ENCODE measurements around the gene SMG7.

Gene SMG7

DNA sequence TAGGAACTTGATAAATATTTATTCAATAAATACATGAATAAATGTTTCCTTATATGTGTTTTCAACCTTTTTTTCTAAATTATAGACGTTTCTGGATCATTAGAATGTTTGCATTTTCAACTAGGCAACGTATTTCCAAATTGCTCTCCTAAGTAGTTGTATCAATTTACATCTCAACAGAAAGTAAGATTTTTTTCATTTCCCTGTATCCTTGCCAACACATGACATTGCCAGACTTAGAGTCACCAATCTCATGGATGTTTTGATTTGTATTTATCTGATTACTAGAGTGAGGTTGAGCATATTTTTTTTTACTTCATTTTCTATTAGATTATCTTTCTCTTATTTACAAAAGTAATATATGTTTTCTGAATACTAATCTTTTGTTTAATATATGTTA lies 22.2 kb upstream of the SMG7 start:
- Histone ChIP-seq H3K4me1 (ENCODE audit: insufficient read depth, low read length) (no peaks in the 10 kb centered on the region), H3K9me3 (ENCODE audit: control insufficient read depth, insufficient read depth, low read length) (no peaks in the 10 kb centered on the region), H3K9ac (ENCODE audit: low read depth, low read length) (no peak overlapping the region), H3K36me3 (ENCODE audit: insufficient read depth, low read length) (no peaks in the 10 kb centered on the region)

DNA sequence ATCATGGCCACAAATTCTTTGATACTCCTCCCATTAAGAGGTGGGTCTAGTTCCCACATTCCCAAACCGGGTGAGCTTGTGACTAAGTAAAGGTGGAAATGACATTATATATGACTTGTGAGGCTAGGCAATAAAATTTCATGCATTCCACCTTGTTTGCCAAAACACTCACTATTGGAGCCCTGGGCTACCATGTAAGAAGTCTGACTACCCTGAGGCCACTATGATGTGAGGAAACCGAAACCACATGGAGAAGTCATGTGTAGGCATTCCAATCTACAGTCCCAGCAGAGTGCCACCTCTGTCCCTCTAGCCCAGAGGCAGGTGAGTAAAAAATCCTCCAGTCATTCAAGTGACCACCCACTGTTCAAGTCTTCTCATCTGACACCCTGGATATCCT lies 17.9 kb upstream of the SMG7 start:
- Histone ChIP-seq H3K4me1 (ENCODE audit: insufficient read depth, low read length) (no peaks in the 10 kb centered on the region), H3K9ac (ENCODE audit: low read depth, low read length) (no peak overlapping the region), H3K9me3 (ENCODE audit: control insufficient read depth, insufficient read depth, low read length) (no peaks in the 10 kb centered on the region), H3K36me3 (ENCODE audit: insufficient read depth, low read length) (no peaks in the 10 kb centered on the region)

DNA sequence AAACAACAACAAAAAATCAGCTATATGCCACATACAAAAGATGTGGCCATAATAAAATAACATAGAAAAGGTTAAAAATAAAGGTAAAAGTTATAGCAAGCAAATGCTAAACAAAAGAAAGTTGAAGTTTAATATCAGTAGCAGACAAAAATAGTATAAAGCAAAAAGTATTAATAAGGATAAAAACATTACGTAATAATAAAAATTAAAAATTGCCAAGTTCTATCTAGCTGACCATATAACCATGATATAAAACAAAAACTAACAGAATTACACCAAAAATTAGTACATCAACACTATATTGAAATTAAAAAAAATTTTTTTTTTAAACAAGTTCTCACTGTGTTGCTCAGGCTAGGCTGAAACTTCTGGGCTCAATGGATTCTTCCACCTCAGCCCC lies 15.5 kb upstream of the SMG7 start:
- Histone ChIP-seq H3K9me3 (ENCODE audit: control insufficient read depth, insufficient read depth, low read length) (no peaks in the 10 kb centered on the region), H3K4me1 (ENCODE audit: insufficient read depth, low read length) (no peaks in the 10 kb centered on the region), H3K36me3 (ENCODE audit: insufficient read depth, low read length) (no peaks in the 10 kb centered on the region), H3K9ac (ENCODE audit: low read depth, low read length) (no peak overlapping the region)

DNA sequence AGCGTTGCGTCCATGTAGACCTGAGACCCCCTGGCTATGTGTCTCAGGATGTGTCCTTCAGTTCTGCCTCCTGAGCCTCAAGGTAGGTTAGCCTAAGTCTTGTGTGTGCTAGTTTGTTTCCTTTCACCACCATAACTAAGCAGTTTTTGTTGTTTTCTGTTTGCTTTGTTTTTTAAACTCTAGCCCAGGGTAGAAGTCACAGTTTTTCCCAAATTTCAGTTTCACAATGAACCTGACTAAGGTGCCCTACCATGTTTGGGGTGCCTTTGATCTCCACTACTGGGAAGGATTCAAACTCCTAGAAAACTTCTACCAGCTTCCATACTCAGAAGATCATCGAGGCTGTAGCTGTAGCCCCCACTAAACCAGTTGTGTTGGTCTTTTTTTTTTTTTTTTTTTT lies 14.8 kb upstream of the SMG7 start:
- no peaks in the 10 kb centered on the region for H3K36me3 ChIP-seq (ENCODE audit: insufficient read depth, low read length)
- H3K9me3 ChIP-seq (ENCODE audit: control insufficient read depth, insufficient read depth, low read length): no peaks in the 10 kb centered on the region
- no peak overlapping the region for H3K9ac ChIP-seq (ENCODE audit: low read depth, low read length)
- no peaks in the 10 kb centered on the region for H3K4me1 ChIP-seq (ENCODE audit: insufficient read depth, low read length)

DNA sequence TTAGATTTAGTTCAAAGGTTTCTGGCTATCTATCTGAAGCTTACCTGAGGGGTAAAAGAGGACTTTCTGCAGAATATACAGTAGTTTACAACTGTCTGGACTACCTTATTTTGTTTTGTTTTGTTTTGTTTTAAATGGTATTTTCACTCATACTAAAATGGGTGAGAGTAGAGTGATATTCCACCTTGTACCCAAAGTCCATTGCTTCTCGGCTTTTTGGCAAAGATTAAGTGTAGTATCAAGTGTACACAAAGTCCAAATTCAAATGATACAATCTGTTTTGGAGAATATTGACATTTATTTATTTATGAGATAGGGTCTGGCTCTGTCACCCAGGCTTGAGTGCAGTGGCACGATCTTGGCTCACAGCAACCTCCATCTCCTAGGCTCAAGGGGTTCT lies 11.7 kb upstream of the SMG7 start:
- Histone ChIP-seq H3K9ac (ENCODE audit: low read depth, low read length) (no peak overlapping the region), H3K9me3 (ENCODE audit: control insufficient read depth, insufficient read depth, low read length) (no peaks in the 10 kb centered on the region), H3K36me3 (ENCODE audit: insufficient read depth, low read length) (no peaks in the 10 kb centered on the region), H3K4me1 (ENCODE audit: insufficient read depth, low read length) (no peaks in the 10 kb centered on the region)

DNA sequence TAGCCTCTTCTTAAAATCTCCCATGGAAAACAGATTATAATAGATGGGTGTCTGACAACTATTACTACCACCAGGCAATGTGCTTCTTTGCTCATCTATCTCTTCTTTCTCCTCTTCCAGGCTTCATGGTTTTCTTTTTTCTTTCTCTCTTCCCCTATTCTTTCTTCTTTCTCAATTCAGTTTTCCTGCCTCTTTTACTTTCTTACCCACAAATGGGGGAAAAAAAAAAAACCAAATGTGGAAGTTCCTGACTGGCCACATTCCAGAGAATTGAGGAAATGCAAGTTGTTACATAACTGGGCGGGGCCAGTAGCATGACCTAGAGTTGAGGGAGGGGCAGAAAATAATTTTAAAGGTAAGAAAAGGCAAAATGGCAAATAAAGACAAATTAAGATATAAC lies 10.9 kb upstream of the SMG7 start:
- no peaks in the 10 kb centered on the region for H3K36me3 ChIP-seq (ENCODE audit: insufficient read depth, low read length)
- H3K4me1 ChIP-seq (ENCODE audit: insufficient read depth, low read length): no peaks in the 10 kb centered on the region
- no peaks in the 10 kb centered on the region for H3K9me3 ChIP-seq (ENCODE audit: control insufficient read depth, insufficient read depth, low read length)

DNA sequence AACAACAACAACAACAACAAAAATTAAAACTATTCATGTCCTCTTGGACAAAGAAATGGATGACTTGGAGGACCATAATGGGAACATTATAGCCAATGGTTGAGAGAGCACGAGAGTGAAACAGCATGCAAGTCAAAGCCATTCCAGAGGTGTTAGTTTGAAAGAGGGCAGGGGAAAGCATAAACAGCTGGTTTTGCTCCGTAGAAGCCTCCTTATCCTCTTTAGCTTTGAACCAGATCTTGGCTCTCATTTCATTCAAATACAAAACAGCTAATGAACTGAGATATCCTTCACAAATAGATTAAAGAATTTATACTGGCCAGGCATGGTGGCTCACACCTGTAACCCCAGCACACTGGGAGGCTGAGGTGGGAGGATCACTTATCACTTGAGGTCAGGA lies 8.7 kb upstream of the SMG7 start:
- Histone ChIP-seq H3K9me3 (ENCODE audit: control insufficient read depth, insufficient read depth, low read length) (no peaks in the 10 kb centered on the region), H3K4me1 (ENCODE audit: insufficient read depth, low read length) (no peaks in the 10 kb centered on the region), H3K36me3 (ENCODE audit: insufficient read depth, low read length) (no peaks in the 10 kb centered on the region), H3K9ac (ENCODE audit: low read depth, low read length) (no peak overlapping the region)

More for the DNA sequence above, 10.9 kb upstream of the SMG7 start:
- H3K9ac ChIP-seq (ENCODE audit: low read depth, low read length): no peak overlapping the region

DNA sequence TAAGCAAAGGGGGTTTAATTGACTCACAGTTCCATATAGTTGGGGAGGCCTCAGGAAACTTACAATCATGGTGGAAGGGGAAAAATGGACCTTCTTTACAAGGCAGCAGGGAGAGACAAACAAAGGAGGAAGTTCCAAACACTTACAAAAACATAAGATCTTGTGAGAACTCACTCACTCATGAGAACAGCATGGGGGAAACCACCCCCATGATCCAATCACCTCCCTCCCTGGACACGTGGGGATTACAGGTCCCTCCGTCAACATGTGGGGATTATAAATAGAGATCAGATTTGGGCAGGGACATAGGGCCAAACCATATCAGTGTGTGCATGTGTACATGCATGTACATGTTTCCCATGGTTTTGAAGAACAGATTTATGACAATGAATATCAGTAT lies 5.5 kb upstream of the SMG7 start:
- H3K9me3 ChIP-seq (ENCODE audit: control insufficient read depth, insufficient read depth, low read length): no peaks in the 10 kb centered on the region
- no peaks in the 10 kb centered on the region for H3K4me1 ChIP-seq (ENCODE audit: insufficient read depth, low read length)
- no peak overlapping the region for H3K9ac ChIP-seq (ENCODE audit: low read depth, low read length)
- H3K36me3 ChIP-seq (ENCODE audit: insufficient read depth, low read length): no peaks in the 10 kb centered on the region

DNA sequence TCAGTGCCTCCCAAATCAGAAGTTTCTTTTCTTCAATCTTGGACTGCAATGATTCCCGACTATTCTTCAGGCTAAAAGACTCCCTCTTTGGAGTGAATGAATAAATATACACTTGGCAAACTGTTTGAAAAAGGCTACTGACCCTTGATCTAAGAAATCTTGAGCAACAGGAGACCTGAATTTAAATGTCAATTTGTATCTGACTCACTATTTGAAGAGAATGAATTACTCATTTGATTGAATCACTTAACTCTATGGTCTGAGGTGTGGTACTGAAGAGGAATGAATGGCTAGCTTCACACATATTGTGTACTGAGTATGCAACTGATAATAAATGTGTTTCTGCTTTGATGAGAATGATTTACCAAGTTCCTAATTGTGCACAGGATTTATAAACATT lies 4.6 kb upstream of the SMG7 start:
- no peaks in the 10 kb centered on the region for H3K9me3 ChIP-seq (ENCODE audit: control insufficient read depth, insufficient read depth, low read length)
- H3K9ac ChIP-seq (ENCODE audit: low read depth, low read length): no peak overlapping the region
- H3K4me1 ChIP-seq (ENCODE audit: insufficient read depth, low read length): no peaks in the 10 kb centered on the region
- H3K36me3 ChIP-seq (ENCODE audit: insufficient read depth, low read length): no peaks in the 10 kb centered on the region

DNA sequence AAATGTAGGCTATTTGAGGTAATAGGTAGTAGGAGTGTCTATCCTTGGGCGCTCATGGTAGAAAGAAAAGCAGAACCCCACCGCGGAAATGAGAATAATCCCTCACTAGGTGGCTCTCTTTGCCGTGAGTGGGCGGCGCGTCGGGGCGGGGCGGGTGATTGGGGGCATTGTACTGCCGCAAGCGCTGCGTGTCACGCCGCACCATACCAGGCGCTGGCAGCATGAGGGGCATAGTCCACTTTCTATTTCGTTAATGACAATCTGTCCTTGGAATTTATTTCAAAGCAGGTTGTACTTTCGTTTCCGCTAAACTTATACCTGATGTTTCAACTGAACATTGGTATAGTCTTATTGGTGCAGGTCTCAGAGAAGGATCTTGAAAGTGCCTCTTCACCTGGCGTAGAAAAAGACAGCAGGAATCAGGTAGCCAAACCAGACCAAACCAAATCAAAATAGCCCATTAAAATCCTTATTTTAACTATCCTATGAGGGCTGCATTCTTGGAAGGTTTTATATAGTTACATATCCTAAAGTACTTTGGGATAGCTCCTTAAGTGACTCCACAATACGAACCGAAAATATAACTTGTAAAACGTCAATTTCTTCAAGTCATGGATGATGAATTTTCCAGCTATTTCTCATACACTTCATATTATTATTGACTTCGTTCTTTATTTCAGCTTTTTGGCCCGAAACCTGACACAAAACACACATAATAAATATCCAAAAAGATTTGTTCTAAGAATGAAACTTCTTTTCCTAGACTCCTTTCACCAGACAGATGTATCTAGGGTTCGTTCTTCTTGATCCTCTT lies 1.9 kb upstream of the SMG7 start:
- Histone ChIP-seq H3K9me3 (ENCODE audit: control insufficient read depth, insufficient read depth, low read length) (no peaks in the 10 kb centered on the region), H3K36me3 (ENCODE audit: insufficient read depth, low read length) (no peaks in the 10 kb centered on the region), H3K4me1 (ENCODE audit: insufficient read depth, low read length) (no peaks in the 10 kb centered on the region), H3K9ac (ENCODE audit: low read depth, low read length) (peak overlapping the region; percentile 93)

DNA sequence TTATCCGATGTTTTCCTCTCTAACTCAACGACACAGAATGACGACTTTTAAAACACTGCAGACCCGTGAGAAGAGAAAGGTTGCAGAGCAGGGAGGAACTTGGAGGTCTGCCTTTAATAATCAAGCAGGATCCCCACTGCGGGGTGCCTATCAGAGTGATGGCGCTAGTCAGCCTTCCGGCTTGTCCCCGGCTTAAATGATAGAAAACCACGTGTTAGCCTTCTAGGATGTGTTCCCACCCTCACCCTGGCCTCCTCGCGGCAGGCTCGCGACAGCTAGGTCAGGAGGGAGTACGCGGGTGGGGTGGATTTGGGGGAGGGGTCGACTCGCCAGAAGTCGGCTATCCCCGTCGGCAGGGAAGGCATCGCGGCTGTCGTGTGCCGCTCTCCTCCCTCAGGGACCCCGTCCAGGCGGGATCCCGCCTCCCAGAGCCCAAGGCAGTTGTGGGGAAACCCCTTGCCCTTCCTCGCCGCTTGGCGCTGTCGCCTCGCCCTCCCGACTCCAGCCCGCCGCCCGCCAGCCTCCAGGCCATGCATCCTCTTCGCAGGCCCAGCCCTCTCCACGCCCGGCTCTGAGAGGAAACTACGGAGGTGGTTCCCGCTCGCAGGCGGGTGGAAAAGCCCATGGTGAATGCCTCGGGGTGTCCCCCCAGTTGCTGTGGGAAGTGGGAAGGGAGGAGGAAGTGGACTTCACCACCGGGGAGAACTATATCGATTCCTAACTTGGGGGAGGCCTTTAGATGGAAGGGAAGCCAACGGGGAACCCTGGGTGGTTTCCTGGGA lies 1.1 kb upstream of the SMG7 start:
- Histone ChIP-seq H3K4me1 (ENCODE audit: insufficient read depth, low read length) (no peaks in the 10 kb centered on the region), H3K36me3 (ENCODE audit: insufficient read depth, low read length) (no peaks in the 10 kb centered on the region), H3K9me3 (ENCODE audit: control insufficient read depth, insufficient read depth, low read length) (no peaks in the 10 kb centered on the region), H3K9ac (ENCODE audit: low read depth, low read length) (peak overlapping the region; percentile 93)

DNA sequence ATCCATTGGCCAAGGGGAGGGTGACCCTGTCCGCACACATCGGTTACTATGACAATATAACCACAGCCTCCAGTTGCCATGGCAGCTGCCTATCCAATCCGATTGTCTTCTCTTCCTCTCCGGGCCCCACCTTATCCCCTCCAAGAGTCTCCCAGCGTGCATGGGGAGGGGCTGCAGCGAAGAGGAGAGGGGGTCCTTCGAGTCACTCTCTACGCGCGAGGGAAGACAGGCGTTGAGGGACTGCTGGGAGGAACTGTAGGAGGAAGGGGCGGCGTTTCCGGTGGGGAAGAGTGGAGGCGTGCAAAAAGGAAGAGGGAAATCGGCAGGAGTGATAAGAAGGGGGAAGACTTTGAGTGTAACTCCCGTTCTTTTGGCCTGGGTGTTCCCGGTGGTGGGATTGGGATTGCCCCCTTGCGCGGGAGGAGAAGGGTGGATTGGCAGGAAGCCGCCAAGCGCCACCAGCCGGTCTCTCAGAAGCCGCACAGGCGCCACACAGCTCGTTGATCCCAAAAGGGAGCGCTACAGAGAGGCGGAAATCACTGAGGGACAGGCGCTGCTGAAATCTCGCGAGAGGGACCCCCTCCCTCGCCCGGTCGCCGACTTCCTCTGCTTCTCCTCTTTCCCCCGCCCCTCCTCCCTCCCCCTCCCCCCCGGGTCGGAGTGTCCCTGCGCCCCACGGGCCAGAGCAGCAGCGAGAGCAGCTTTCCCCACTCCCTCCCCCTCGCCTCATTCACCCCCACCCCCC lies 384 bp upstream of the SMG7 start:
- H3K36me3 ChIP-seq (ENCODE audit: insufficient read depth, low read length): no peaks in the 10 kb centered on the region
- no peaks in the 10 kb centered on the region for H3K4me1 ChIP-seq (ENCODE audit: insufficient read depth, low read length)
- no peaks in the 10 kb centered on the region for H3K9me3 ChIP-seq (ENCODE audit: control insufficient read depth, insufficient read depth, low read length)
- peak overlapping the region; percentile 93 for H3K9ac ChIP-seq (ENCODE audit: low read depth, low read length)

DNA sequence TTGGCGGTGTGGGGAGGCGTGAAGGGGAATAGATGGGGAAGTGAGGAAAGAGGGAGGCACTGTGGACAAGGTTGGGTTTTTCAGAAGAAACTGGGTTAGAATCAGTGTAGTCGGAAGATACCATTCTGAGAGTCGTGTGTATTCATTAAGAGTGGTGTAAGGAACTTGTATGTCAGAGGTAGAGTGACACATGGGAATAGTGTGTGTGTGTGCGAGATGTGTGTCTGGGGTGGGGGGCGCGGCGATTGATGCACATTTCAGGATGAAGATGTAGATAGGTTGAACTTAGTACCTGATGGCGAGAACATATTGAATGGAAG lies 878 bp downstream of the SMG7 start:
- no peaks in the 10 kb centered on the region for H3K36me3 ChIP-seq (ENCODE audit: insufficient read depth, low read length)
- no peaks in the 10 kb centered on the region for H3K4me1 ChIP-seq (ENCODE audit: insufficient read depth, low read length)
- H3K9ac ChIP-seq (ENCODE audit: low read depth, low read length): peak overlapping the region; percentile 93
- no peaks in the 10 kb centered on the region for H3K9me3 ChIP-seq (ENCODE audit: control insufficient read depth, insufficient read depth, low read length)

DNA sequence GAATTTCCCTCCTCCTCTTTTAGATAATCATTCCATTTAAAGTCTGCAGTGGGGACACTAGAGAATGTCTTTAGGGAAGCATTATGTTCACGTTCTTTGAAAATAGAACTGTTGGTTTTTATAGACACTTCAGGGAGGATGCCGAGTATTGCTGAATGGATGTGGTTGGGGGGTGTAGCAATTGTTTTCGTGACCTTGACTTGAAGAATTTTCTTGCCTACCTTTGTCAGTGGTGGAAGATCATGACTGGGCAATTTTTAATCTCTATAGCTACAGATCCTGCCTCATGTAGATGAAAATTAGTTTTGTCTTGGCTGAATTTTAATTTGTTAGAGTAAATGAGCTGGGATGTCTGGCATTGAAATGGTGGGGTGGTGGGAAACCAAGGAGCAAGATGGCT lies 3.8 kb downstream of the SMG7 start:
- Histone ChIP-seq H3K36me3 (ENCODE audit: insufficient read depth, low read length) (no peaks in the 10 kb centered on the region), H3K4me1 (ENCODE audit: insufficient read depth, low read length) (peaks cover 15% of the 10 kb centered on the region), H3K9ac (ENCODE audit: low read depth, low read length) (no peak overlapping the region), H3K9me3 (ENCODE audit: control insufficient read depth, insufficient read depth, low read length) (no peaks in the 10 kb centered on the region)
